ENCODE data around the gene ATOH8. TPM values are rescaled to one million over a fixed set of nuclear protein-coding genes. Genes with fewer than 3 reads are reported as not detected.
A peak's percentile ranks its signal among the peaks of the same experiment; 100 is the strongest.

Gene ATOH8
- total RNA-seq, 1 donor from 2014 or later, result 1.8 TPM

GRCh38 chr2:85765081-85765731 is 11.4 kb downstream of the ATOH8 start:
- DNase-seq (ENCODE audit: low spot score), result no peak
- Mint-ChIP-seq H3K4me3 (ENCODE audit: unreplicated experiment) (peak overlapping the region; percentile 62), H3K36me3 (ENCODE audit: low read depth, unreplicated experiment) (peaks cover 4% of the 10 kb centered on the region), H3K27ac (ENCODE audit: unreplicated experiment) (peak overlapping the region; percentile 72), H3K9me3 (ENCODE audit: unreplicated experiment) (no peaks in the 10 kb centered on the region), H3K27me3 (ENCODE audit: unreplicated experiment) (peaks cover 19% of the 10 kb centered on the region), H3K4me1 (ENCODE audit: unreplicated experiment) (peaks cover 42% of the 10 kb centered on the region)
- TF ChIP-seq CTCF (IDR thresholded peaks at IDR 0.05; ENCODE audit: unreplicated experiment), result no peak

GRCh38 chr2:85766229-85766628 is 12.4 kb downstream of the ATOH8 start:
- Mint-ChIP-seq H3K9me3 (ENCODE audit: unreplicated experiment) (no peaks in the 10 kb centered on the region), H3K27ac (ENCODE audit: unreplicated experiment) (no peak overlapping the region), H3K36me3 (ENCODE audit: low read depth, unreplicated experiment) (peaks cover 4% of the 10 kb centered on the region), H3K27me3 (ENCODE audit: unreplicated experiment) (peaks cover 16% of the 10 kb centered on the region), H3K4me1 (ENCODE audit: unreplicated experiment) (peaks cover 32% of the 10 kb centered on the region), H3K4me3 (ENCODE audit: unreplicated experiment) (no peak overlapping the region)
- no peak for TF ChIP-seq CTCF (IDR thresholded peaks at IDR 0.05; ENCODE audit: unreplicated experiment)
- DNase-seq (ENCODE audit: low spot score), result no peak

- no peak overlapping the region for H3K4me3 Mint-ChIP-seq (ENCODE audit: unreplicated experiment)
- H3K9me3 Mint-ChIP-seq (ENCODE audit: unreplicated experiment), result no peaks in the 10 kb centered on the region
- peaks cover 7% of the 10 kb centered on the region for H3K36me3 Mint-ChIP-seq (ENCODE audit: low read depth, unreplicated experiment)
- peaks cover 41% of the 10 kb centered on the region for H3K4me1 Mint-ChIP-seq (ENCODE audit: unreplicated experiment)
- H3K27ac Mint-ChIP-seq (ENCODE audit: unreplicated experiment), result no peak overlapping the region
- DNase-seq (ENCODE audit: low spot score), result no peak
- H3K27me3 Mint-ChIP-seq (ENCODE audit: unreplicated experiment), result peaks cover 20% of the 10 kb centered on the region
- TF ChIP-seq CTCF (IDR thresholded peaks at IDR 0.05; ENCODE audit: unreplicated experiment), result no peak
These were observed 14.2 kb downstream of the ATOH8 start for GRCh38 chr2:85767803-85768665.

GRCh38 chr2:85768713-85769112 is 14.9 kb downstream of the ATOH8 start:
- peaks cover 3% of the 10 kb centered on the region for H3K36me3 Mint-ChIP-seq (ENCODE audit: low read depth, unreplicated experiment)
- H3K4me1 Mint-ChIP-seq (ENCODE audit: unreplicated experiment), result peaks cover 38% of the 10 kb centered on the region
- no peak for DNase-seq (ENCODE audit: low spot score)
- H3K27ac Mint-ChIP-seq (ENCODE audit: unreplicated experiment), result no peak overlapping the region
- H3K27me3 Mint-ChIP-seq (ENCODE audit: unreplicated experiment), result peaks cover 21% of the 10 kb centered on the region
- no peak for TF ChIP-seq CTCF (IDR thresholded peaks at IDR 0.05; ENCODE audit: unreplicated experiment)
- H3K9me3 Mint-ChIP-seq (ENCODE audit: unreplicated experiment), result no peaks in the 10 kb centered on the region
- no peak overlapping the region for H3K4me3 Mint-ChIP-seq (ENCODE audit: unreplicated experiment)
